ENCODE measurements around the gene CPE.

Gene CPE

GRCh38 chr4:165367040-165367439, 11.8 kb upstream of the CPE start:
- H3K4me1 ChIP-seq (ENCODE audit: control insufficient read depth, insufficient read depth, low read length, poor library complexity, severe bottlenecking): peaks cover 3% of the 10 kb centered on the region
- no peaks in the 10 kb centered on the region for H3K36me3 ChIP-seq (ENCODE audit: control insufficient read depth, insufficient read depth, low read length)
- WGBS, 2 experiments (ENCODE audit: insufficient coverage in 2 of 2): 97 to 100% methylated on average over 2 to 3 of the region's 4 CpGs
- H3K27ac ChIP-seq (ENCODE audit: low read depth, low read length, severe bottlenecking): no peak overlapping the region
- H3K9me3 ChIP-seq (ENCODE audit: control insufficient read depth, low read length): no peaks in the 10 kb centered on the region
- no peak overlapping the region for H3K4me3 ChIP-seq (ENCODE audit: extremely low read depth, insufficient read depth, low read length, poor library complexity, severe bottlenecking)

GRCh38 chr4:165368114-165368513, 10.7 kb upstream of the CPE start:
- Histone ChIP-seq H3K4me1 (ENCODE audit: control insufficient read depth, insufficient read depth, low read length, poor library complexity, severe bottlenecking) (peaks cover 3% of the 10 kb centered on the region), H3K9me3 (ENCODE audit: control insufficient read depth, low read length) (no peaks in the 10 kb centered on the region), H3K27ac (ENCODE audit: low read depth, low read length, severe bottlenecking) (no peak overlapping the region), H3K36me3 (ENCODE audit: control insufficient read depth, insufficient read depth, low read length) (no peaks in the 10 kb centered on the region), H3K4me3 (ENCODE audit: extremely low read depth, insufficient read depth, low read length, poor library complexity, severe bottlenecking) (no peak overlapping the region)
- 89 to 91% methylated on average over 1 of the region's 1 CpG for WGBS, 2 experiments (ENCODE audit: insufficient coverage in 2 of 2)

DNA sequence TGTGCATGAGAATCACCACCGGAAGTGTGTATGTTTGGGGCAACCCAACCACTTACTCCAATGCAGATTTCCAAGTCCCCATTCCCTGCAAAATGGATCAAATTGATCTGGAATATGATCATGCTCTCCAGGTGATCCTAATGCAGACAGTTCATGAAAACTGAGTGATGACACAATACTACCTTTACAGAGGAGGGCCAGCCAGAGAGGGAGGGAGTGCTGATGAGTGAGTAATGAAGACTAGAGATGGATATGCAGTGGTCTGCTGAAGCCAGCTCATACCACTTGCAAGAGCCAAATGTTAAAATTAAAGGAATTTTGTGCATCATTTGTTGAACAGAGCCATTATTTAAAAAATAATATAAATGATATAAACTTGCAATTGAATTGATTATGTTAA, 10.2 kb upstream of the CPE start:
- 100% methylated on average over 1 of the region's 1 CpG; no CpG with 5 or more reads in 1 of the 2 experiments for WGBS, 2 experiments (ENCODE audit: insufficient coverage in 2 of 2)
- Histone ChIP-seq H3K9me3 (ENCODE audit: control insufficient read depth, low read length) (no peaks in the 10 kb centered on the region), H3K4me1 (ENCODE audit: control insufficient read depth, insufficient read depth, low read length, poor library complexity, severe bottlenecking) (peaks cover 3% of the 10 kb centered on the region), H3K36me3 (ENCODE audit: control insufficient read depth, insufficient read depth, low read length) (no peaks in the 10 kb centered on the region), H3K4me3 (ENCODE audit: extremely low read depth, insufficient read depth, low read length, poor library complexity, severe bottlenecking) (no peak overlapping the region), H3K27ac (ENCODE audit: low read depth, low read length, severe bottlenecking) (no peak overlapping the region)

DNA sequence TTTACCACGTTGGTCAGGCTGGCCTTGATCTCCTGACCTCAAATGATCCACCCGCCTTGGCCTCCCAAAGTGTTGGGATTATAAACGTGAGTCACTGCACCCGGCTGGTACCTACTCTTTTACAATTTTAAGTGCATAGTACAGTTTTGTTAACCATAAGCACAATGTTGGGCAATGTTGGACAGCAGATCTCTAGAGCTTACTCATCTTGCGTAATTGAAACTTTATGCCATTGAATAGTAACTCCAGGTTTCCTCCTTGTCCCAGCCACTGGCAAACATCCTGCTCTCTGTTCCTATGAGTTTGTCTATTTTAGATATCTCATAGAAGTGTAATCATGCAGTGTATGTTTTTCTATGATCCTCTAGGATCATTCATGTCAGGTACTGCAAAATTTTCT, 9.3 kb upstream of the CPE start:
- no peaks in the 10 kb centered on the region for H3K36me3 ChIP-seq (ENCODE audit: control insufficient read depth, insufficient read depth, low read length)
- 82 to 100% methylated on average over 2 to 5 of the region's 5 CpGs for WGBS, 2 experiments (ENCODE audit: insufficient coverage in 2 of 2)
- peaks cover 3% of the 10 kb centered on the region for H3K4me1 ChIP-seq (ENCODE audit: control insufficient read depth, insufficient read depth, low read length, poor library complexity, severe bottlenecking)
- no peak overlapping the region for H3K4me3 ChIP-seq (ENCODE audit: extremely low read depth, insufficient read depth, low read length, poor library complexity, severe bottlenecking)
- H3K27ac ChIP-seq (ENCODE audit: low read depth, low read length, severe bottlenecking): no peak overlapping the region
- H3K9me3 ChIP-seq (ENCODE audit: control insufficient read depth, low read length): no peaks in the 10 kb centered on the region

DNA sequence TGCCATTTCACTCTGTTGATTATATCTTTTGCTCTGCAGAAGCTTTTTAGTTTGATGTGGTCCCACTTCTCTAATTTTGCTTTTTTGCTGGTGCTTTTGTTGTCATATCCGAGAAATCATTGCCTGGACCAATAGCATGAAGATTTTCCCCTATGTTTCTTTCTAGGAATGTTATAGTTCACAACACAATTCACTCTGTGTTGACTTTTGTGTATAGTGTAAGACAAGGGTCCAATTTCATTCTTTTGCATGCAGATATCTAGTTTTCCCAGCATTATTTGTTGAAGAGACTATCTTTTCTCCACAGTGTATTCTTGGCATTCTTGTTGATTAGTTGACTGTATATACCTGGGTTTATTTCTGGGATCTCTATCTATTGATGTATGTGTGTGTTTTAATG, 8.3 kb upstream of the CPE start:
- Histone ChIP-seq H3K27ac (ENCODE audit: low read depth, low read length, severe bottlenecking) (no peak overlapping the region), H3K36me3 (ENCODE audit: control insufficient read depth, insufficient read depth, low read length) (no peaks in the 10 kb centered on the region), H3K9me3 (ENCODE audit: control insufficient read depth, low read length) (no peaks in the 10 kb centered on the region), H3K4me3 (ENCODE audit: extremely low read depth, insufficient read depth, low read length, poor library complexity, severe bottlenecking) (no peak overlapping the region), H3K4me1 (ENCODE audit: control insufficient read depth, insufficient read depth, low read length, poor library complexity, severe bottlenecking) (no peaks in the 10 kb centered on the region)
- WGBS, 2 experiments (ENCODE audit: insufficient coverage in 2 of 2): no CpG with 5 or more reads among the region's 1 CpG

- no peaks in the 10 kb centered on the region for H3K4me1 ChIP-seq (ENCODE audit: control insufficient read depth, insufficient read depth, low read length, poor library complexity, severe bottlenecking)
- WGBS, 2 experiments (ENCODE audit: insufficient coverage in 2 of 2): no CpG with 5 or more reads among the region's 2 CpGs
- H3K27ac ChIP-seq (ENCODE audit: low read depth, low read length, severe bottlenecking): no peak overlapping the region
- no peaks in the 10 kb centered on the region for H3K9me3 ChIP-seq (ENCODE audit: control insufficient read depth, low read length)
- no peaks in the 10 kb centered on the region for H3K36me3 ChIP-seq (ENCODE audit: control insufficient read depth, insufficient read depth, low read length)
- H3K4me3 ChIP-seq (ENCODE audit: extremely low read depth, insufficient read depth, low read length, poor library complexity, severe bottlenecking): no peak overlapping the region
These were observed 3.3 kb upstream of the CPE start for GRCh38 chr4:165375465-165375864.

DNA sequence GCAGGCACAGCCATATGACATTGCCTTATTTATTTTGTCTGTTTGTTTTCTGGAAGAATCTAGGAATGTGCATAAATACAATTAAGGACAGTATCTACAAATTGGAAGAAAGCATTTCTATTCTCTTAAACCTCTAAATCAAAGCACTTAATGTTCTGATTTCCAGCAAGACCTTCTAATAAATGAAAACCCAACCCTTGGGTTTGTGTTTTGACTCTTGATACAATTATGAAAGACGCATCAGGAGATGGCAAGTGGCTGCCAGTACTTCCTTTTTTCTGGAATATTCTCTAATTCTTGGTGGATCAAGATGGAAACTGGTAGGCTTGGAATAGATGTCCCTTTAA, 437 bp upstream of the CPE start:
- H3K4me3 ChIP-seq (ENCODE audit: extremely low read depth, insufficient read depth, low read length, poor library complexity, severe bottlenecking): peak overlapping the region; percentile 50
- H3K27ac ChIP-seq (ENCODE audit: low read depth, low read length, severe bottlenecking): no peak overlapping the region
- no peaks in the 10 kb centered on the region for H3K36me3 ChIP-seq (ENCODE audit: control insufficient read depth, insufficient read depth, low read length)
- H3K4me1 ChIP-seq (ENCODE audit: control insufficient read depth, insufficient read depth, low read length, poor library complexity, severe bottlenecking): peaks cover 14% of the 10 kb centered on the region
- 100% methylated on average over 1 of the region's 1 CpG; no CpG with 5 or more reads in 1 of the 2 experiments for WGBS, 2 experiments (ENCODE audit: insufficient coverage in 2 of 2)
- H3K9me3 ChIP-seq (ENCODE audit: control insufficient read depth, low read length): no peaks in the 10 kb centered on the region

DNA sequence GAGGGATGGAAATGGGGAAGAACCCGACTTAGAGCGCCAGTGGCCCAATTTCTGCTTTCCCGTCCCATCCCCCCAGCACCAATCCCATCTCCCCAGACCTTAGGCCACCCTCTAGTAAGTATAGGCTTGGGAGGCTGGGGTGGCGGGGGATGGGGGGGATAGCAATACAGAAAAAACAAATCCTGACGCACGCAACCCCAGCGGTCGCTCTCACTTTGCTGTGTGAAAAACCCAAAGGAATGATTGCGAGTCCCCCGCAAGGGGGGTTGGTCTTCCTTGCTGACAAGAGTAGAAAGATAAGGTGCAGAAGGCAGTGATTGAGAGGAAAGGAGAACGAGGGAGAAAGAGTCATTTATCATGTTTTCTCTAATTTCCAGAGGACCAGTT, 863 bp downstream of the CPE start:
- no peaks in the 10 kb centered on the region for H3K36me3 ChIP-seq (ENCODE audit: control insufficient read depth, insufficient read depth, low read length)
- no peaks in the 10 kb centered on the region for H3K9me3 ChIP-seq (ENCODE audit: control insufficient read depth, low read length)
- H3K27ac ChIP-seq (ENCODE audit: low read depth, low read length, severe bottlenecking): no peak overlapping the region
- WGBS, 2 experiments (ENCODE audit: insufficient coverage in 2 of 2): 7 to 10% methylated on average over 7 to 8 of the region's 11 CpGs
- H3K4me3 ChIP-seq (ENCODE audit: extremely low read depth, insufficient read depth, low read length, poor library complexity, severe bottlenecking): peak overlapping the region; percentile 50
- peaks cover 25% of the 10 kb centered on the region for H3K4me1 ChIP-seq (ENCODE audit: control insufficient read depth, insufficient read depth, low read length, poor library complexity, severe bottlenecking)

GRCh38 chr4:165380805-165381204, 2.0 kb downstream of the CPE start:
- 33% methylated on average over 1 of the region's 1 CpG; no CpG with 5 or more reads in 1 of the 2 experiments for WGBS, 2 experiments (ENCODE audit: insufficient coverage in 2 of 2)
- Histone ChIP-seq H3K9me3 (ENCODE audit: control insufficient read depth, low read length) (no peaks in the 10 kb centered on the region), H3K36me3 (ENCODE audit: control insufficient read depth, insufficient read depth, low read length) (no peaks in the 10 kb centered on the region), H3K4me1 (ENCODE audit: control insufficient read depth, insufficient read depth, low read length, poor library complexity, severe bottlenecking) (peaks cover 25% of the 10 kb centered on the region), H3K27ac (ENCODE audit: low read depth, low read length, severe bottlenecking) (no peak overlapping the region), H3K4me3 (ENCODE audit: extremely low read depth, insufficient read depth, low read length, poor library complexity, severe bottlenecking) (no peak overlapping the region)

- WGBS, 2 experiments (ENCODE audit: insufficient coverage in 2 of 2): 76 to 79% methylated on average over 2 to 3 of the region's 3 CpGs
These were observed 3.1 kb downstream of the CPE start for GRCh38 chr4:165381821-165382373.

DNA sequence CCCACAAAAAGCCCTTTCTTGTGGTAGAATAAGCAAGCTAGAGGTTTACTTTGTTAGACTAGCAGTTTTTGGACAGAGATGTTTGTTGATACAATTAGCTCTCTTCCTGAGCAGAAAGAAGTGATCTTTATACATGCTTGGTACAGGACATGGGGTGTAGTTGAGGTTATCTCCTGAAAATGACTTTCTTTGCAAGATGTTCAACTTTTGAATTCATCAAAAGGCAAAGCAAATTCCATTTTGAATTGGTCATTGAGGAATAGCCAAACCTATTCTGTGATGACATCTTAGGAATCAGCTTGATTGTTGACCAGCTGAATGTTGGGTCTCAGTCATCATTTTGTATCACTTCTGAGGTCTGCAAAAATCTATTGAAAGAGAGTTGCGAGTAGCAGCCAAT, 3.8 kb downstream of the CPE start:
- Histone ChIP-seq H3K9me3 (ENCODE audit: control insufficient read depth, low read length) (no peaks in the 10 kb centered on the region), H3K4me1 (ENCODE audit: control insufficient read depth, insufficient read depth, low read length, poor library complexity, severe bottlenecking) (peaks cover 25% of the 10 kb centered on the region), H3K27ac (ENCODE audit: low read depth, low read length, severe bottlenecking) (no peak overlapping the region), H3K4me3 (ENCODE audit: extremely low read depth, insufficient read depth, low read length, poor library complexity, severe bottlenecking) (no peak overlapping the region), H3K36me3 (ENCODE audit: control insufficient read depth, insufficient read depth, low read length) (no peaks in the 10 kb centered on the region)
- 89 to 100% methylated on average over 1 of the region's 1 CpG for WGBS, 2 experiments (ENCODE audit: insufficient coverage in 2 of 2)

More at GRCh38 chr4:165381821-165382373, 3.1 kb downstream of the CPE start:
- H3K36me3 ChIP-seq (ENCODE audit: control insufficient read depth, insufficient read depth, low read length): no peaks in the 10 kb centered on the region
- no peak overlapping the region for H3K4me3 ChIP-seq (ENCODE audit: extremely low read depth, insufficient read depth, low read length, poor library complexity, severe bottlenecking)
- no peaks in the 10 kb centered on the region for H3K9me3 ChIP-seq (ENCODE audit: control insufficient read depth, low read length)
- H3K4me1 ChIP-seq (ENCODE audit: control insufficient read depth, insufficient read depth, low read length, poor library complexity, severe bottlenecking): peaks cover 25% of the 10 kb centered on the region
- no peak overlapping the region for H3K27ac ChIP-seq (ENCODE audit: low read depth, low read length, severe bottlenecking)
